Measurements from ENCODE around the gene MINK1.

DNA sequence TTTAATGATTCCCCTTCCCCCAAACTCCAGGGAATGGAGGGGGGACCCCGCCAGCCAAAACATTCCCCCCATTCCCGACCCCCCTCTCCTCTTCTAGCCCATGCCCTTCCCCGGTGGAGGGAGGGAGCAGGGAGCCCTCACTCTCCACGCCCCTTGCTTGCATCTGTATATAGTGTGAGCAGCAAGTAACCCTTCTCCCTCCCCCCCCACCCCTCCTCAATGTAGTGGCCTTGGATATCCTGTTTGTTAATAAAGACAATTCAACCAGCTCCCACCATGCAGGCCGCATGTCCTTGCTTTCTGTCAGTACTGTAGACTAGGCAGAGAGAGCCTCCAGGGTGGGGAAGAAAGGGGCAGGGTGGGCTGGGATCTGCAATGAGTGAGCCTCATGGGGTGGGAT, 64.6 kb downstream of the MINK1 start:
- TF ChIP-seq, protein P1, sequence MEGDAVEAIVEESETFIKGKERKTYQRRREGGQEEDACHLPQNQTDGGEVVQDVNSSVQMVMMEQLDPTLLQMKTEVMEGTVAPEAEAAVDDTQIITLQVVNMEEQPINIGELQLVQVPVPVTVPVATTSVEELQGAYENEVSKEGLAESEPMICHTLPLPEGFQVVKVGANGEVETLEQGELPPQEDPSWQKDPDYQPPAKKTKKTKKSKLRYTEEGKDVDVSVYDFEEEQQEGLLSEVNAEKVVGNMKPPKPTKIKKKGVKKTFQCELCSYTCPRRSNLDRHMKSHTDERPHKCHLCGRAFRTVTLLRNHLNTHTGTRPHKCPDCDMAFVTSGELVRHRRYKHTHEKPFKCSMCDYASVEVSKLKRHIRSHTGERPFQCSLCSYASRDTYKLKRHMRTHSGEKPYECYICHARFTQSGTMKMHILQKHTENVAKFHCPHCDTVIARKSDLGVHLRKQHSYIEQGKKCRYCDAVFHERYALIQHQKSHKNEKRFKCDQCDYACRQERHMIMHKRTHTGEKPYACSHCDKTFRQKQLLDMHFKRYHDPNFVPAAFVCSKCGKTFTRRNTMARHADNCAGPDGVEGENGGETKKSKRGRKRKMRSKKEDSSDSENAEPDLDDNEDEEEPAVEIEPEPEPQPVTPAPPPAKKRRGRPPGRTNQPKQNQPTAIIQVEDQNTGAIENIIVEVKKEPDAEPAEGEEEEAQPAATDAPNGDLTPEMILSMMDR (conservative IDR thresholded peaks at IDR 0.05) = no peak
- TF ChIP-seq EZH2 (IDR thresholded peaks at IDR 0.05; ENCODE audit: low read depth) = no peak

All from PC-9 (cell line).